H1 (cell line): ENCODE results near the gene HS3ST3B1. TPM values are rescaled to one million over a fixed set of nuclear protein-coding genes. Genes with fewer than 3 reads are reported as not detected.
A peak's percentile ranks its signal among the peaks of the same experiment; 100 is the strongest.

Experiments
- CTCF ChIA-PET: fragments of 300-600 bp; sonication (Branson Sonifier 250); formaldehyde crosslinking; loops from one replicate; lab custom pipeline; 2021; ENCODE audit not compliant: partially characterized antibody; lab: Charles Lee
- POLR2A ChIA-PET: fragments of 300-600 bp; sonication (Branson Sonifier 250); formaldehyde crosslinking; loops from one replicate; lab custom pipeline; 2021; ENCODE audit warnings: inconsistent platforms; ENCODE audit not compliant: partially characterized antibody; lab: Charles Lee
- DNase-seq, 2 experiments: peaks; one replicate each; pipeline versions ENCODE4 v3.0.0 to v3.0.0-alpha.2; 2010 to 2022; ENCODE audit warnings: low spot score in 2 of 2, low read depth in 1 of 2, mixed read lengths in 1 of 2
- FAIRE-seq: peaks from 2 replicates; lab custom pipeline; 2011; peaks lifted over from hg19 to GRCh38; lab: Jason Lieb, UNC
- H2AFZ ChIP-seq: 2 replicates; pipeline ENCODE4 v1.8.1; 2012; ENCODE audit warnings: low read length, inconsistent platforms
- H2AK5ac ChIP-seq: 2 replicates; pipeline ENCODE4 v1.6.1; 2013; ENCODE audit warnings: low read depth, low read length
- H2BK120ac ChIP-seq: replicated peaks from 2 replicates; pipeline ENCODE3; 2013; ENCODE audit warnings: low read depth, low read length, inconsistent platforms
- H2BK12ac ChIP-seq: 2 replicates; pipeline ENCODE4 v1.6.1; 2013; ENCODE audit warnings: low read depth, low read length
- H2BK15ac ChIP-seq: 2 replicates; pipeline ENCODE4 v1.6.1; 2013; ENCODE audit warnings: low read length
- H2BK20ac ChIP-seq: 2 replicates; pipeline ENCODE4 v1.6.1; 2013; ENCODE audit warnings: low read length
- H2BK5ac ChIP-seq: 2 replicates; pipeline ENCODE4 v1.6.1; 2013; ENCODE audit warnings: low read depth, low read length
- H3K14ac ChIP-seq: 2 replicates; pipeline ENCODE4 v1.6.1; 2013; ENCODE audit warnings: inconsistent platforms; ENCODE audit not compliant: insufficient read length
- H3K18ac ChIP-seq: 2 replicates; pipeline ENCODE4 v1.6.1; 2013; ENCODE audit warnings: low read length; ENCODE audit errors: extremely low read depth
- H3K23ac ChIP-seq: 2 replicates; pipeline ENCODE4 v1.6.1; 2013; ENCODE audit warnings: inconsistent platforms; ENCODE audit not compliant: insufficient read length
- H3K23me2 ChIP-seq: 2 replicates; pipeline ENCODE4 v1.6.1; 2013; ENCODE audit warnings: low read depth, low read length
- H3K27ac ChIP-seq: 2 replicates; pipeline ENCODE4 v1.6.1; 2011; ENCODE audit warnings: low read depth, low read length, inconsistent platforms
- H3K27me3 ChIP-seq, 4 experiments: replicated peaks in 1 of 4; 1 replicate in 1 of 4; 2 replicates in 3 of 4; pipeline versions ENCODE4 v1.6.1 to v1.8.1; 2011 to 2013; ENCODE audit warnings: low read length in 3 of 4, mild to moderate bottlenecking in 3 of 4, inconsistent platforms in 2 of 4, mixed read lengths in 2 of 4, moderate library complexity in 1 of 4; ENCODE audit not compliant: control insufficient read depth in 3 of 4, insufficient read depth in 3 of 4; ENCODE audit errors: extremely low read depth in 1 of 4
- H3K36me3 ChIP-seq, 4 experiments: 2 replicates each; pipeline versions ENCODE4 v1.6.1 to v1.8.1; 2011 to 2013; ENCODE audit warnings: mild to moderate bottlenecking in 4 of 4, low read length in 3 of 4, moderate library complexity in 2 of 4, control low read depth in 1 of 4, inconsistent platforms in 1 of 4; ENCODE audit not compliant: insufficient read depth in 4 of 4, control insufficient read depth in 2 of 4
- H3K4ac ChIP-seq: replicated peaks from 2 replicates; pipeline ENCODE3; 2013; ENCODE audit warnings: low read length, low read depth, mixed read lengths, inconsistent platforms; ENCODE audit not compliant: insufficient read length
- H3K4me1 ChIP-seq, 4 experiments: replicated peaks in 1 of 4; 1 replicate in 1 of 4; 2 replicates in 3 of 4; pipeline versions ENCODE4 v1.6.1 to v1.8.1; 2011 to 2013; ENCODE audit warnings: low read length in 3 of 4, inconsistent platforms in 2 of 4, mixed read lengths in 1 of 4; ENCODE audit not compliant: insufficient read depth in 4 of 4, control insufficient read depth in 3 of 4
- H3K4me2 ChIP-seq, 2 experiments: 2 replicates each; pipeline versions ENCODE4 v1.6.1 to v1.8.1; 2011 to 2013; ENCODE audit warnings: low read depth in 2 of 2, low read length in 2 of 2, control low read depth in 1 of 2, inconsistent platforms in 1 of 2, mild to moderate bottlenecking in 1 of 2; ENCODE audit not compliant: insufficient read depth in 1 of 2
- H3K4me3 ChIP-seq, 4 experiments: fragments of 200-600, 300-600 bp in 1 of 4; sonication (generic), shearing (Covaris generic), sonication (Bioruptor Twin) in 1 of 4; 2 replicates each; pipeline versions ENCODE4 v1.5.1 to v1.8.1; 2011 to 2016; ENCODE audit warnings: low read length in 4 of 4, low read depth in 3 of 4, control low read depth in 2 of 4, inconsistent platforms in 2 of 4, mild to moderate bottlenecking in 2 of 4, mixed read lengths in 1 of 4, moderate library complexity in 1 of 4; ENCODE audit not compliant: insufficient read depth in 2 of 4; ENCODE audit errors: extremely low read depth in 1 of 4
- H3K56ac ChIP-seq: replicated peaks from 2 replicates; pipeline ENCODE3; 2013; ENCODE audit warnings: low read depth, mild to moderate bottlenecking, mixed read lengths, low read length, inconsistent platforms; ENCODE audit not compliant: insufficient read length
- H3K79me1 ChIP-seq: 2 replicates; pipeline ENCODE4 v1.6.1; 2013; ENCODE audit warnings: low read depth, low read length, control low read depth
- H3K79me2 ChIP-seq, 2 experiments: 2 replicates each; pipeline versions ENCODE4 v1.6.1 to v1.8.1; 2012 to 2013; ENCODE audit warnings: low read length in 2 of 2, mild to moderate bottlenecking in 2 of 2, inconsistent platforms in 1 of 2; ENCODE audit not compliant: insufficient read depth in 2 of 2, control insufficient read depth in 1 of 2
- H3K9ac ChIP-seq, 4 experiments: replicated peaks in 1 of 4; 1 replicate in 1 of 4; 2 replicates in 3 of 4; pipeline versions ENCODE4 v1.6.1 to v1.8.1; 2011 to 2013; ENCODE audit warnings: low read depth in 3 of 4, low read length in 3 of 4, control low read depth in 2 of 4, mild to moderate bottlenecking in 2 of 4, moderate library complexity in 2 of 4, inconsistent platforms in 1 of 4; ENCODE audit errors: extremely low read depth in 1 of 4
- H3K9me3 ChIP-seq, 2 experiments: 2 replicates each; pipeline versions ENCODE4 v1.6.1 to v1.8.1; 2012 to 2013; ENCODE audit warnings: mild to moderate bottlenecking in 2 of 2, moderate library complexity in 2 of 2, control low read depth in 1 of 2, inconsistent platforms in 1 of 2, low read depth in 1 of 2, low read length in 1 of 2, mixed read lengths in 1 of 2; ENCODE audit not compliant: insufficient read depth in 2 of 2
- H4K20me1 ChIP-seq, 2 experiments: replicated peaks in 1 of 2; 2 replicates each; pipeline versions ENCODE3 to v1.8.1; 2011 to 2013; ENCODE audit warnings: inconsistent platforms in 2 of 2, low read length in 2 of 2, mild to moderate bottlenecking in 1 of 2; ENCODE audit not compliant: insufficient read depth in 2 of 2, control insufficient read depth in 1 of 2
- H4K5ac ChIP-seq: 2 replicates; pipeline ENCODE4 v1.6.1; 2013; ENCODE audit warnings: low read length, low read depth, mixed read lengths, inconsistent platforms; ENCODE audit not compliant: insufficient read length
- H4K8ac ChIP-seq: 2 replicates; pipeline ENCODE4 v1.8.0; 2013; ENCODE audit warnings: mild to moderate bottlenecking, moderate library complexity, low read length, inconsistent platforms; ENCODE audit not compliant: insufficient read depth; ENCODE audit errors: extremely low read depth
- H4K91ac ChIP-seq: replicated peaks from 2 replicates; pipeline ENCODE3; 2013; ENCODE audit warnings: low read length, mixed read lengths, inconsistent platforms; ENCODE audit not compliant: insufficient read length
- KDM4A ChIP-seq: IDR thresholded peaks from one replicate; pipeline ENCODE4 v1.7.1; 2012; ENCODE audit warnings: low read depth, mild to moderate bottlenecking, moderate library complexity, low read length, inconsistent platforms; ENCODE audit not compliant: severe bottlenecking
- SP4 ChIP-seq: IDR thresholded peaks from 2 replicates; pipeline ENCODE4 v1.6.1; 2012; ENCODE audit warnings: low read length, inconsistent platforms
- SRF ChIP-seq: IDR thresholded peaks from 2 replicates; pipeline ENCODE4 v1.6.1; 2011; ENCODE audit warnings: mild to moderate bottlenecking, low read depth, low read length, moderate library complexity
- WGBS, 2 experiments: shearing (Covaris generic) in 1 of 2; methylation state at CpG; one replicate each; pipeline versions ENCODE4 v1.1.6 to v1.1.7; 2013 to 2015; ENCODE audit warnings: low lambda C conversion rate in 2 of 2, mixed read lengths in 2 of 2, inconsistent platforms in 1 of 2, low coverage in 1 of 2, missing lambda C conversion rate in 1 of 2; ENCODE audit not compliant: insufficient replicate concordance in 2 of 2, insufficient coverage in 1 of 2, insufficient read length in 1 of 2; ENCODE audit errors: extremely low coverage in 1 of 2, missing lambda C conversion rate in 1 of 2; 5-methylcytosine and 5-hydroxymethylcytosine counted together
- polyA plus RNA-seq, 7 experiments: library from polyadenylated mRNA; depleted of rRNA in 3 of 7; stranded (reverse) in 5 of 7; unstranded in 2 of 7; fragments of >200 nt in 5 of 7; fragments of 200-250 nt in 2 of 7; gene quantifications; 1 replicate in 5 of 7; 2 replicates in 1 of 7; 4 replicates in 1 of 7; pipeline versions ENCODE4 v1.2.1 to v1.2.3, GENCODE V29; 2011 to 2013; ENCODE audit warnings: missing spikeins in 2 of 7, mixed read lengths in 2 of 7
- total RNA-seq: library from RNA; stranded (reverse); fragmentation: NEBNext Ultra II Directional; extraction: Animal tissue kit (Norgen Biotek cat#: 25700); gene quantifications from 2 replicates; pipeline ENCODE4 v1.2.1, GENCODE V29; 2021
- TF ChIP-seq, protein P1 (sequence below): IDR thresholded peaks from 2 replicates; pipeline ENCODE4 v1.6.1; 2012; ENCODE audit warnings: low read length, inconsistent platforms

Gene HS3ST3B1
- total and polyA plus RNA-seq, 2 of the 8 experiments (the other 6 are each of a cell fraction or from before 2014, with no cell fraction given), result 4.7 to 14.4 TPM

DNA sequence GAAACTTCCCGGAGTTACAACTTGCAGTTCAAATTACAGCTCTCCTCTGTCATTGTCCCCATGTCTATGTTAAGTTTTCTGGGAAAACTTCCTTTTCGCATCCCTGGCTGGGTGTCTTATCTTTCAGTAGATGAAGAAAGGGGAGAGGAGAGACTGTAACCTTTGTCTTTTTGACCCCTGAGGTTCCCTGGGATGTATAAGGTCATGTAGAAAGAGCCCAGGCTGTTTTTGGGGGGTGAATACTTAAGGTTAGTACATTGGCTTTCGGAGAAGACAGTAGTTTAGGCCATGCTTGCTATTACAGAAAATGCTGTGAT lies 31.1 kb downstream of the HS3ST3B1 start:
- Histone ChIP-seq H3K4me1 (peaks cover 15 to 30% (median 24%) of the 10 kb centered on the region in 4 experiments), H3K79me2 (peaks cover 0 to 54% of the 10 kb centered on the region in 2 experiments; a peak in 2 of 4 replicates), H3K27me3 (peaks cover 0 to 1% (median 0%) of the 10 kb centered on the region in 4 experiments; a peak in 4 of 7 replicates), H3K23ac (no peak overlapping the region), H4K5ac (no peak overlapping the region), H2BK12ac (peak overlapping the region; percentile 89), H3K56ac (no peak overlapping the region), H2BK5ac (peak overlapping the region; percentile 18; the same call in 1 of the 2 replicates), H2BK120ac (no peak overlapping the region), H4K8ac (no peak overlapping the region), H2AFZ (no peak overlapping the region), H2BK15ac (no peak overlapping the region), H3K79me1 (no peaks in the 10 kb centered on the region), H4K20me1 (no peaks in the 10 kb centered on the region), H3K14ac (no peak overlapping the region), H3K4ac (no peak overlapping the region), H3K27ac (no peak overlapping the region), H3K4me2 (peak overlapping the region; percentile 62 to 66; a peak in 3 of 4 replicates), H3K18ac (peak overlapping the region; percentile 80), H3K9ac (peak overlapping the region in 1 of 4 experiments; percentile 10; a peak in 1 of 7 replicates), H3K9me3 (no peaks in the 10 kb centered on the region), H3K23me2 (peaks cover 4% of the 10 kb centered on the region; the same call in 1 of the 2 replicates), H2BK20ac (peak overlapping the region; percentile 94; the same call in 1 of the 2 replicates), H3K4me3 (peak overlapping the region in 1 of 4 experiments; percentile 43; a peak in 2 of 8 replicates), H3K36me3 (no peaks in the 10 kb centered on the region), H4K91ac (peak overlapping the region; percentile 75), H2AK5ac (0 out of 2 replicates have a peak overlapping the region, but pooled peaks have one; percentile 77)
- no peak for DNase-seq
- TF ChIP-seq, protein P1, sequence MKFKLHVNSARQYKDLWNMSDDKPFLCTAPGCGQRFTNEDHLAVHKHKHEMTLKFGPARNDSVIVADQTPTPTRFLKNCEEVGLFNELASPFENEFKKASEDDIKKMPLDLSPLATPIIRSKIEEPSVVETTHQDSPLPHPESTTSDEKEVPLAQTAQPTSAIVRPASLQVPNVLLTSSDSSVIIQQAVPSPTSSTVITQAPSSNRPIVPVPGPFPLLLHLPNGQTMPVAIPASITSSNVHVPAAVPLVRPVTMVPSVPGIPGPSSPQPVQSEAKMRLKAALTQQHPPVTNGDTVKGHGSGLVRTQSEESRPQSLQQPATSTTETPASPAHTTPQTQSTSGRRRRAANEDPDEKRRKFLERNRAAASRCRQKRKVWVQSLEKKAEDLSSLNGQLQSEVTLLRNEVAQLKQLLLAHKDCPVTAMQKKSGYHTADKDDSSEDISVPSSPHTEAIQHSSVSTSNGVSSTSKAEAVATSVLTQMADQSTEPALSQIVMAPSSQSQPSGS, result 0 out of 2 replicates have a peak, but pooled peaks have one; percentile 2
- TF ChIP-seq SP4 (no peak), KDM4A (no peak), SRF (no peak)
- 30% methylated on average over 3 of the region's 3 CpGs; no CpG with 5 or more reads in 1 of the 2 experiments for WGBS, 2 experiments
- FAIRE-seq, result peak; percentile 62
- CTCF ChIA-PET, result interaction anchor here (1.2 to 1.6 kb wide), 2 partner anchors 10 to 594 kb away, joined by 4 read pairs; no protein-coding TSS in a partner anchor
- POLR2A ChIA-PET, result interaction anchor here (0.7 to 2.1 kb wide), 5 partner anchors 14 to 31 kb away, joined by 3 to 9 read pairs (median 3); partner anchors contain the start of gene HS3ST3B1
